Superior temporal gyrus (tissue), 1 donor: Measurements from ENCODE around the gene TGIF2LY.
"Not testable (repeated sequence)": the region's sequence is repeated elsewhere in the genome, so short reads cannot be mapped to it uniquely, and the experiment has no call there.

ENCODE experiments used
- DNase-seq: peaks from one replicate; pipeline ENCODE4 v3.0.0-alpha.2; 2016; ENCODE audit errors: extremely low spot score

TGIF2LY gene

GRCh38 chrY:3578767-3579166 is at the start of gene TGIF2LY:
Gene TGIF2LY, plus strand, starts transcription at chrY:3579067. Its CDS starts 178 bp downstream, at chrY:3579245.
- not testable (repeated sequence) for DNase-seq
